ENCODE results near the gene SCNN1A. TPM values are rescaled to one million over a fixed set of nuclear protein-coding genes. Genes with fewer than 3 reads are reported as not detected.

Gene SCNN1A
- total and polyA plus RNA-seq, 9 donors = 1.2 to 141 (median 10.8) TPM

DNA sequence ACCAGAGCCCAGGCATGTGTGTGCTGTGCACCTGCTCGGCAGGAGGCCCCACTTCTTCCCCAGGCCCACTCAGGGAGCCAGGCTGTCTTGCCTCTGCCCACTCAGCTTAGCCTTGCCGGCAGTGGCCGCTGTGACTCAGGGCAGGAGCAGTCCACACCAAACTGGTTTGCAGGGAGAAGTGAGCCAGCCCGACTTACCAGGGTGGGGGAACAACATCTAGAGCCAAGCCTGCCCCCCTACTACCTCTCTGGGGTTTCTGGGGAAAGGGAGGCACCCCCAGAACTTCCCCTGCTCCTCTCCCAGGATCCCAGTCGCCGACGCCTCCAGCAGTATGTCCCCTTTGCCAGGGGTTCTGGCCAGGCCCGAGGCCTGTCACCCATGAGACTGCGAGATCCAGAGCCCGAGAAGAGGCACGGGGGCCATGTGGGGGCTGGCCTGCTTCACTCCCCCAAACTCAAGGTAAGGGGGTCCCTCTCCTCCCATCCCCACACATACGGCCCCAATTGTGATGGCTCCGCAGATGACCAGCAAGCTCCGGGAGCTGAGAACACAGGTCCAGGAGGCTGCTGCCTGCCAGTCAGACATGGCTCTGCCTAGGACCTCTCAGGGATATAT lies 61.9 kb downstream of the SCNN1A start:
- intact Hi-C loops (cut with DNase I) = no loop called here
- Histone ChIP-seq H3K4me3 (no peak overlapping the region), H3K27me3 (no peaks in the 10 kb centered on the region), H3K9me3 (no peaks in the 10 kb centered on the region), H3K4me1 (ENCODE audit: insufficient read depth) (peaks cover 3% of the 10 kb centered on the region), H3K36me3 (no peaks in the 10 kb centered on the region), H3K27ac (no peak overlapping the region)
- 79 to 95% (median 92%) methylated on average over 7 to 14 of the region's 14 CpGs for WGBS, 3 donors
- TF ChIP-seq EP300 (IDR thresholded peaks at IDR 0.05) (no peak), POLR2A (IDR thresholded peaks at IDR 0.05) (no peak)
- TF ChIP-seq, protein P1, sequence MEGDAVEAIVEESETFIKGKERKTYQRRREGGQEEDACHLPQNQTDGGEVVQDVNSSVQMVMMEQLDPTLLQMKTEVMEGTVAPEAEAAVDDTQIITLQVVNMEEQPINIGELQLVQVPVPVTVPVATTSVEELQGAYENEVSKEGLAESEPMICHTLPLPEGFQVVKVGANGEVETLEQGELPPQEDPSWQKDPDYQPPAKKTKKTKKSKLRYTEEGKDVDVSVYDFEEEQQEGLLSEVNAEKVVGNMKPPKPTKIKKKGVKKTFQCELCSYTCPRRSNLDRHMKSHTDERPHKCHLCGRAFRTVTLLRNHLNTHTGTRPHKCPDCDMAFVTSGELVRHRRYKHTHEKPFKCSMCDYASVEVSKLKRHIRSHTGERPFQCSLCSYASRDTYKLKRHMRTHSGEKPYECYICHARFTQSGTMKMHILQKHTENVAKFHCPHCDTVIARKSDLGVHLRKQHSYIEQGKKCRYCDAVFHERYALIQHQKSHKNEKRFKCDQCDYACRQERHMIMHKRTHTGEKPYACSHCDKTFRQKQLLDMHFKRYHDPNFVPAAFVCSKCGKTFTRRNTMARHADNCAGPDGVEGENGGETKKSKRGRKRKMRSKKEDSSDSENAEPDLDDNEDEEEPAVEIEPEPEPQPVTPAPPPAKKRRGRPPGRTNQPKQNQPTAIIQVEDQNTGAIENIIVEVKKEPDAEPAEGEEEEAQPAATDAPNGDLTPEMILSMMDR (IDR thresholded peaks at IDR 0.05) = no peak
- no peak for DNase-seq

DNA sequence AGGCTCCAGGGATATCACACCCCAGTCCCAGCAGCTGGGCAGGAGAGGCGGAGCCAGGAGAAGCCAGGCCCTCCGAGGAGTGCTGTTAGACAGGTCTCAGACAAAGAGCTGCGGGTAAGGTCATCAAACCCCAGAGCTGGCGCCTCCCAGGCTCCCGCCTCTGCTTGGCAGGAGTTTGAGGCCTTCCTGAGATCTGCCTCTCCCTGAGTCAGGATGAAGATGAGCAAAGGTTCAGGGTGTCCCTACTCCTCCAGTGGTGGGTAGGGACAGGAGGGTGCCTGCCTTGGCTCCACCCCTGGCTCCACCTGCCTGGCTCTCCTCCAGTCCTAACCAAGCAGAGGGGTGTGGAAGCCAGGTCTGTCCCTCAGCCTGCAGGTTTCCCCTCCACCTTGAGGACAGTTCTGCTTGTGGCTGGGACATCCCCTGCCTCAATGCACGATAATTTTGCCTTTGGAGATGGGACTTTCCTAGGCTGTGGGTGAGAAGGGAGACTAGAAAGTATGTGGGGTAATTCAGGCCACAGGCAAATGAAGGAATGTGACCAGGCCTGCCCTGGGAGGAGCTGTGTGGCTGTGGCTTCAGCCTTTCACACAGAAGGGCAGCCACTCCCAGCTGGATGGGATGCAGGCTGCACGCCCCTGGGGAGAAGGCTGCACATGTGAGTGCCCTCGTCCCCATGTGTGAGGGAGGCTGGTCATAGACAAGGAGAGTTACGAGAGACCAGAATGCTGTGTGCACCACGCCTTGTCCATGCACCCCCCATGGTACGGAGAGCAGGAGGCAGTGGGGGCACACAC lies 62.6 kb downstream of the SCNN1A start:
- no peak for DNase-seq
- 81 to 87% (median 84%) methylated on average over 11 of the region's 11 CpGs for WGBS, 3 donors
- no peak overlapping the region for H3K27ac ChIP-seq
- peaks cover 3% of the 10 kb centered on the region for H3K4me1 ChIP-seq (ENCODE audit: insufficient read depth)
- H3K36me3 ChIP-seq = no peaks in the 10 kb centered on the region
- H3K9me3 ChIP-seq = no peaks in the 10 kb centered on the region
- TF ChIP-seq EP300 (IDR thresholded peaks at IDR 0.05) (no peak), POLR2A (IDR thresholded peaks at IDR 0.05) (no peak)
- TF ChIP-seq, protein P1 (IDR thresholded peaks at IDR 0.05) = no peak
- no peak overlapping the region for H3K4me3 ChIP-seq
- H3K27me3 ChIP-seq = no peaks in the 10 kb centered on the region
- intact Hi-C loops (cut with DNase I) = no loop called here

DNA sequence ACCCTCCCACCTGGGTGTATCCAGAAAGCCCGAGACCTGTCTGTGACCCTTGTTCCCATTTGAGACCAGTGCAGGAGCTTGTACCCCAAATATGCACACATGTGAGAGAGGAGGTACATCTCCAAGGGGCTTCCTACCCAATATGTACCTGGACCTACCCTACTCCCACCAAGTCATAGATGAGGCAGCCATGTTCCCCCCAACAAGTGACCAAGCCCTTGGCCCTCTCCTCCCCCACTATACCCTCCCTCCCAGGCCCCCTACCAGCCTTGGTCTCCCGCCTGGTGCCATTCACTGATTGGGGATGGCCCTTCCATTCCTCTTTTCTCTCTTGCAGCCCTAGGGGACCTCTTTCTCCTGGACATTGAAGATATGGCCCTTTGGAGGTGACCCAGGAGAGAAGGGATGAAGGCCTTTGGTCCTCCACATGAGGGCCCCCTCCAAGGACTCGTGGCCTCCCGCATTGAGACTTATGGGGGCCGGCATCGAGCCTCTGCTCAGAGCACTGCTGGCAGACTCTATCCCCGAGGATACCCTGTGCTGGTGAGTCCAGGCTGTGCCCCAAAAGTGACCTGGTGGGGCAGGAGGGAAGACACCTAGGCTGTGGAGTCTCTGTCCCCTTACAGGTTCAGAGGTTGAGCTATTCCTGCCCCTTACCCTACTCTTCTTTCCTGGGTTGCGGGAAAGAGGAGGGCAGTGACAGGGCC lies 63.4 kb downstream of the SCNN1A start:
- intact Hi-C loops (cut with DNase I) = no loop called here
- H3K27ac ChIP-seq = no peak overlapping the region
- H3K4me1 ChIP-seq (ENCODE audit: insufficient read depth) = peaks cover 3% of the 10 kb centered on the region
- 88 to 94% (median 92%) methylated on average over 6 to 8 of the region's 8 CpGs for WGBS, 3 donors
- H3K27me3 ChIP-seq = no peaks in the 10 kb centered on the region
- no peak for DNase-seq
- no peak overlapping the region for H3K4me3 ChIP-seq
- no peak for TF ChIP-seq POLR2A (IDR thresholded peaks at IDR 0.05)
- TF ChIP-seq EP300 (IDR thresholded peaks at IDR 0.05) = no peak
- TF ChIP-seq, protein P1 (IDR thresholded peaks at IDR 0.05) = no peak
- H3K36me3 ChIP-seq = no peaks in the 10 kb centered on the region
- H3K9me3 ChIP-seq = no peaks in the 10 kb centered on the region

DNA sequence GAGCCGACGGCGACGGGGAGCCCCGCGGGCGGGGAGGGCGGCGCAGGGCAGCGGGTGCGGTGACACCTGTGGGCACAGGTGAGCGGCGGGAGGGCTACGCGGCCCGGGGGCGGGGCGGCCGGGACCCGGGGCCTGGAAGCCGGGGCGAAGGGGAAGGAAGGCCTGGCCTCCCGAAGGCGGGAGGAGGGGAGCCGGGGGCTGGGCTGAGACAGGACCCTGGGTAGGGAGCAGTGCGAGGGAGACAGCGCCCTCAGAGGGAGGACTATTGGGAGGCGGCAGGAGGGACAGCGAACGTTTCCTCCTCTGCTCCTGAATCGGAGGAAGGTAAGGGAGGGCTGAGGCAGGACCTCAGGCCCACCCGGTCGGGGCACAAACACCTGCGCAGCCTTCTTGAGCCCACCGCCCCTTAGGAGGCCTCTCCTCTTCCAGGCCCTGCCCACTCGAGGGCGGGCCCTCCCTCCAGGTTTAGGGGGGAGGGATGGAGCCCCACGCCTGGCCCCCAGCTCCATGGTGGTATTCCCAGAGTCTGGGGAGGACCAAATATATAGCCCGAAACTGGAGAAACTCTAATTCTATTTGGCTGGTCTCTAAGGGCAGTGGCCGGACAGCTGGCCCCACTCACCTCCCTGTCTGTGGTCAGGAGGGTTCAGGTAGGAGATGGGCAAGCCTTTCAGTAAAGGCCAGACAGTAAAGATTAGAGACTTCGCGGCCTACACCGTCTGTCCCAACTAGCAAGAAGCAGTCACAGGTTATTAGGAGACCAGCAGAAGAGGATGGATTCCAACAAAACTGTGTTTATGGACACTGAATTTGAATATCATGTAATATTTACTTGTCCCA lies 64.4 kb downstream of the SCNN1A start:
- WGBS, 3 donors = 20 to 23% (median 20%) methylated on average over 39 to 43 of the region's 43 CpGs
- DNase-seq = no peak
- TF ChIP-seq EP300 (IDR thresholded peaks at IDR 0.05) (no peak), POLR2A (IDR thresholded peaks at IDR 0.05) (no peak)
- TF ChIP-seq, protein P1 (IDR thresholded peaks at IDR 0.05) = no peak
- H3K27me3 ChIP-seq = no peaks in the 10 kb centered on the region
- peak overlapping the region; percentile 25 for H3K4me3 ChIP-seq
- H3K27ac ChIP-seq = no peak overlapping the region
- intact Hi-C loops (cut with DNase I) = no loop called here
- H3K9me3 ChIP-seq = no peaks in the 10 kb centered on the region
- no peaks in the 10 kb centered on the region for H3K36me3 ChIP-seq
- peaks cover 3% of the 10 kb centered on the region for H3K4me1 ChIP-seq (ENCODE audit: insufficient read depth)

Measured in ovary (tissue), 9 donors.